GM12891 (cell line): ENCODE data around the gene TAS2R3.

Experiments
- POLR2A ChIP-seq: IDR thresholded peaks from 2 replicates; pipeline ENCODE4 v1.6.1; 2011; ENCODE audit warnings: low read depth, low read length, control low read depth
- POLR2AphosphoS5 ChIP-seq: IDR thresholded peaks from 2 replicates; pipeline ENCODE4 v1.6.1; 2011; ENCODE audit warnings: low read depth, low read length, control low read depth
- SPI1 ChIP-seq: IDR thresholded peaks from 2 replicates; pipeline ENCODE4 v1.6.1; 2011; ENCODE audit warnings: low read depth, low read length, control low read depth
- TAF1 ChIP-seq: IDR thresholded peaks from 2 replicates; pipeline ENCODE4 v1.6.1; 2011; ENCODE audit warnings: low read depth, low read length, control low read depth

GRCh38 chr7:141776374-141776773, 12.5 kb downstream of the TAS2R3 start, which contains the start of gene TAS2R4:
- TF ChIP-seq POLR2A: no peak
- no peak for TF ChIP-seq SPI1
- TF ChIP-seq POLR2AphosphoS5: no peak
- no peak for TF ChIP-seq TAF1
